GM18907 (cell line): ENCODE results near the gene MKLN1.

ENCODE experiments used
- ATAC-seq: cut with Tn5 transposase; IDR thresholded peaks from one replicate; pipeline ENCODE4 v1.9.1; 2021; ENCODE audit warnings: mild to moderate bottlenecking, moderate library complexity; ENCODE audit not compliant: unreplicated experiment

Gene MKLN1

GRCh38 chr7:131538813-131539179 is 211.1 kb downstream of the MKLN1 start:
- no peak for ATAC-seq

- no peak for ATAC-seq
Observed at GRCh38 chr7:131540491-131541162, 213.0 kb downstream of the MKLN1 start.

- no peak for ATAC-seq
Observed at GRCh38 chr7:131543298-131543697, 215.6 kb downstream of the MKLN1 start.

- no peak for ATAC-seq
Observed at GRCh38 chr7:131544021-131544420, 216.3 kb downstream of the MKLN1 start.

GRCh38 chr7:131544449-131545301 is 217.0 kb downstream of the MKLN1 start:
- ATAC-seq, result no peak

GRCh38 chr7:131546126-131546525 is 218.4 kb downstream of the MKLN1 start:
- ATAC-seq, result no peak
